Erythroblast (primary cell): ENCODE results near the gene LAMB3.

Source experiments
- GATA1 ChIP-seq: IDR thresholded peaks from 2 replicates; pipeline ENCODE4 v1.6.1; 2011; ENCODE audit warnings: low read depth, mild to moderate bottlenecking, control low read depth, low read length, moderate library complexity
- POLR2A ChIP-seq: IDR thresholded peaks from 2 replicates; pipeline ENCODE4 v1.6.1; 2011; ENCODE audit warnings: mild to moderate bottlenecking, low read length

GRCh38 chr1:209617047-209617673 lies 35.1 kb downstream of the LAMB3 start:
- no peak for TF ChIP-seq POLR2A
- no peak for TF ChIP-seq GATA1
